ENCODE data around the gene HSPBAP1.

DNA sequence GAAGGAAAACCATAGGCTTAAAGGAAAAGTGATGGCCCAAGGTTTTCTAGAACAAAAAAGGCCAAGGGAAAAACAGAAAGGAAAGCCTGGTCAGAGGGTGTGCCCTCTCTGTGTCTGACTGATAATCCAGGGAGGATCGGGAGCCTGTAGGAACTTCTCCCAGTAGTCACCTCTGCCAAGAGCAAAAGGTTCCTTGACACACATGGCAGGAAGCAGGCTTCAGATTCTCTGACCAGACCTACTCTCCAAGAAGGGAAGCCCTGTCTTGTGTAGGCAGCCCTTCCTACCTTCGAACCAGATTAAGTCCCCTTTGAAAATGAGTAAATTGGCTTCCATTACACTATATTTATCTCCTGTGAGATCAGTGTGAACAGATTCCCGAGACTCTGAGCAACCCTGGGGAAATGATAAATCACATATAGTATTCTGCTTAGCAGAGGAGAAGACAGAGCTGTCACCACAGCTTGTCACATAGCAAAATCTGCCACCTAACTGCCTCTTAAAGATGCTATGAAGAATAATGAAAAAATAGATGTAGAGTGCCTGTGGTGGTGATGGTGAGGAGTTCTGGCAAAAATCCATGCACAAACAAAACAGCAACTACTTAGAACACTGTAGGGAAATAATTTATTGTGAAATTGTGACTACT, 74.2 kb downstream of the HSPBAP1 start:
- TF ChIP-seq CTCF (IDR thresholded peaks at IDR 0.05): no peak
- TF ChIP-seq POLR2A (IDR thresholded peaks at IDR 0.05): no peak

All from sigmoid colon (tissue), 3 donors.